CD14-positive monocyte (primary cell): ENCODE measurements around the gene ZGLP1. TPM values are rescaled to one million over a fixed set of nuclear protein-coding genes. Genes with fewer than 3 reads are reported as not detected.

Experiments
- DNase-seq, 3 donors: peaks; one replicate each; pipeline ENCODE4 v3.0.0-alpha.2; 2011 to 2022
- H2AFZ ChIP-seq: 2 replicates; pipeline ENCODE4 v1.6.0; 2012; ENCODE audit warnings: mild to moderate bottlenecking, low read depth, low read length, inconsistent platforms; ENCODE audit not compliant: insufficient read depth, poor library complexity, severe bottlenecking
- H3K27ac ChIP-seq, 2 donors: 1 replicate in 1 of 2; 2 replicates in 1 of 2; pipeline ENCODE4 v1.5.1; 2012 to 2013; ENCODE audit warnings: low read length in 2 of 2, control low read depth in 1 of 2, inconsistent platforms in 1 of 2, low read depth in 1 of 2, mild to moderate bottlenecking in 1 of 2
- H3K27me3 ChIP-seq, 2 donors: one replicate each; pipeline versions ENCODE4 v1.6.0 to v1.6.1; 2011 to 2013; ENCODE audit warnings: low read length in 2 of 2; ENCODE audit not compliant: control insufficient read depth in 2 of 2, insufficient read depth in 2 of 2
- H3K36me3 ChIP-seq, 2 donors: replicated peaks in 1 of 2; 1 replicate in 1 of 2; 2 replicates in 1 of 2; pipeline versions ENCODE4 v1.5.1 to v1.6.1; 2012 to 2013; ENCODE audit warnings: low read length in 2 of 2, control low read depth in 1 of 2, inconsistent platforms in 1 of 2, mild to moderate bottlenecking in 1 of 2; ENCODE audit not compliant: insufficient read depth in 2 of 2, control insufficient read depth in 1 of 2
- H3K4me1 ChIP-seq, 2 donors: 1 replicate in 1 of 2; 2 replicates in 1 of 2; pipeline versions ENCODE4 v1.5.1 to v1.6.1; 2012 to 2013; ENCODE audit warnings: low read length in 2 of 2, control low read depth in 1 of 2, inconsistent platforms in 1 of 2, mild to moderate bottlenecking in 1 of 2, moderate library complexity in 1 of 2; ENCODE audit not compliant: insufficient read depth in 2 of 2, control insufficient read depth in 1 of 2
- H3K4me2 ChIP-seq: replicated peaks from 2 replicates; pipeline ENCODE3; 2012; ENCODE audit warnings: low read length, moderate library complexity, mild to moderate bottlenecking; ENCODE audit not compliant: poor library complexity, severe bottlenecking; ENCODE audit errors: extremely low read depth
- H3K4me3 ChIP-seq, 3 experiments: fragments of 200-600 bp in 1 of 3; sonication (generic) in 1 of 3; replicated peaks in 1 of 3; 1 replicate in 2 of 3; 2 replicates in 1 of 3; pipeline ENCODE4 v1.5.1; 2011 to 2013; ENCODE audit warnings: low read length in 3 of 3, mild to moderate bottlenecking in 3 of 3, control low read depth in 2 of 3, low read depth in 2 of 3, inconsistent platforms in 1 of 3, moderate library complexity in 1 of 3
- H3K79me2 ChIP-seq: 2 replicates; pipeline ENCODE4 v1.6.0; 2012; ENCODE audit warnings: mild to moderate bottlenecking, control low read depth, inconsistent platforms, low read length, moderate library complexity; ENCODE audit not compliant: insufficient read depth
- H3K9ac ChIP-seq: 2 replicates; pipeline ENCODE4 v1.6.0; 2017; ENCODE audit warnings: low read length, mild to moderate bottlenecking; ENCODE audit not compliant: insufficient read depth, poor library complexity, severe bottlenecking
- H3K9me3 ChIP-seq, 2 donors: replicated peaks in 1 of 2; 1 replicate in 1 of 2; 2 replicates in 1 of 2; pipeline versions ENCODE4 v1.5.1 to v1.6.1; 2012 to 2013; ENCODE audit warnings: low read length in 2 of 2, control low read depth in 1 of 2; ENCODE audit not compliant: control insufficient read depth in 1 of 2, insufficient read depth in 1 of 2
- H4K20me1 ChIP-seq: 2 replicates; pipeline ENCODE4 v1.6.0; 2012; ENCODE audit warnings: mild to moderate bottlenecking, low read length, control low read depth, moderate library complexity; ENCODE audit not compliant: insufficient read depth
- H3K27ac Mint-ChIP-seq, 7 donors: one replicate each; pipeline ENCODE4 v1.8.0; 2020; ENCODE audit warnings: mild to moderate bottlenecking in 7 of 7, mixed read lengths in 7 of 7, moderate library complexity in 6 of 7, inconsistent platforms in 2 of 7
- H3K27me3 Mint-ChIP-seq, 3 donors: one replicate each; pipeline ENCODE4 v1.8.0; 2021 to 2022; ENCODE audit warnings: low read depth in 3 of 3, mild to moderate bottlenecking in 3 of 3, mixed read lengths in 3 of 3, moderate library complexity in 3 of 3, inconsistent platforms in 1 of 3
- H3K36me3 Mint-ChIP-seq, 2 donors: one replicate each; pipeline ENCODE4 v1.8.0; 2020; ENCODE audit warnings: mixed read lengths in 2 of 2, inconsistent platforms in 1 of 2, mild to moderate bottlenecking in 1 of 2
- H3K4me1 Mint-ChIP-seq: one replicate; pipeline ENCODE4 v1.8.0; 2020; ENCODE audit warnings: mild to moderate bottlenecking, mixed read lengths
- H3K4me3 Mint-ChIP-seq, 2 donors: one replicate each; pipeline ENCODE4 v1.8.0; 2020; ENCODE audit warnings: mild to moderate bottlenecking in 2 of 2, mixed read lengths in 2 of 2, moderate library complexity in 1 of 2
- H3K9me3 Mint-ChIP-seq, 7 donors: one replicate each; pipeline ENCODE4 v1.8.0; 2020 to 2022; ENCODE audit warnings: mixed read lengths in 7 of 7, mild to moderate bottlenecking in 6 of 7, moderate library complexity in 6 of 7, inconsistent platforms in 2 of 7
- WGBS: methylation state at CpG from one replicate; pipeline ENCODE4 v1.1.5; 2013; ENCODE audit warnings: missing lambda C conversion rate; ENCODE audit not compliant: insufficient coverage; 5-methylcytosine and 5-hydroxymethylcytosine counted together
- intact Hi-C, 2 donors: fragments of 100-400 bp; cut with micrococcal nuclease; formaldehyde crosslinking; loops; one replicate each; pipeline versions ENCODE4 v1.15.0 to v1.15.1; 2023
- polyA plus RNA-seq, 3 donors: library from polyadenylated mRNA; depleted of rRNA in 1 of 3; unstranded in 2 of 3; stranded (reverse) in 1 of 3; fragments of 300-500 nt in 2 of 3; fragments of >200 nt in 1 of 3; fragmentation: Illumina TruSeq in 2 of 3; gene quantifications; 1 replicate in 2 of 3; 2 replicates in 1 of 3; pipeline ENCODE4 v1.2.3, GENCODE V29; 2012 to 2021
- TF ChIP-seq, protein P1 (sequence below): fragments of 200-600 bp; IDR thresholded peaks from one replicate; pipeline ENCODE4 v1.8.0; 2022; ENCODE audit warnings: antibody characterized with exemption, mild to moderate bottlenecking

Gene ZGLP1
- polyA plus RNA-seq, 3 donors: 3.5 to 11.7 (median 9.4) TPM

DNA sequence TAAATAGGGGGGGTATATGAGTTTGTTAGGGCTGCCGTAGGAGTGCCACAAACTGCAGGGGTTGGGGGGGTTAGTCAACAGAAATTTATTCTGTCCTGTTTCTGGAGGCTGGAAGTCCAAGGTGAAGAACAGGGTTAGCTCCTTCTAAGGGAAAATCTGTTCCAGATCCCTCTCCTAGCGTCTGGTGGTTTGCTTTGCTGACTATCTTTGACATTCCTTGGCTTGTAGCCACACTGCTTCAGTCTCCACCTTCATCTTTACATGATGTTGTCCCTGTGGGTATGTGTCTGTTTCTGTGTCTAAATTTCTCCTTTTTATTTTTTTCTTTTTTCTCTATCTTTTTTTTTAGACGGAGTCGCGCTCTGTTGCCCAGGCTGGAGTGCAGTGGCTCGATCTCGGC, 46.8 kb downstream of the ZGLP1 start:
- no peak overlapping the region for H3K27ac ChIP-seq
- no peak overlapping the region for H2AFZ ChIP-seq
- no peak for DNase-seq
- peaks cover 11 to 19% of the 10 kb centered on the region in 2 donors for H3K36me3 Mint-ChIP-seq
- peaks cover 0 to 3% (median 0%) of the 10 kb centered on the region in 7 donors for H3K9me3 Mint-ChIP-seq
- no peak overlapping the region for H3K4me3 Mint-ChIP-seq
- H3K4me3 ChIP-seq: no peak overlapping the region
- H3K4me1 ChIP-seq: peaks cover under 1% of the 10 kb centered on the region in 2 donors
- no peak overlapping the region for H3K9ac ChIP-seq
- intact Hi-C loops: no loop called here
- H3K4me2 ChIP-seq: no peak overlapping the region
- H3K27me3 ChIP-seq: no peaks in the 10 kb centered on the region
- peaks cover 2% of the 10 kb centered on the region for H3K4me1 Mint-ChIP-seq
- H3K36me3 ChIP-seq: peaks cover 13 to 18% of the 10 kb centered on the region in 2 donors
- H3K27me3 Mint-ChIP-seq: peaks cover 1 to 8% (median 2%) of the 10 kb centered on the region in 3 donors
- TF ChIP-seq, protein P1, sequence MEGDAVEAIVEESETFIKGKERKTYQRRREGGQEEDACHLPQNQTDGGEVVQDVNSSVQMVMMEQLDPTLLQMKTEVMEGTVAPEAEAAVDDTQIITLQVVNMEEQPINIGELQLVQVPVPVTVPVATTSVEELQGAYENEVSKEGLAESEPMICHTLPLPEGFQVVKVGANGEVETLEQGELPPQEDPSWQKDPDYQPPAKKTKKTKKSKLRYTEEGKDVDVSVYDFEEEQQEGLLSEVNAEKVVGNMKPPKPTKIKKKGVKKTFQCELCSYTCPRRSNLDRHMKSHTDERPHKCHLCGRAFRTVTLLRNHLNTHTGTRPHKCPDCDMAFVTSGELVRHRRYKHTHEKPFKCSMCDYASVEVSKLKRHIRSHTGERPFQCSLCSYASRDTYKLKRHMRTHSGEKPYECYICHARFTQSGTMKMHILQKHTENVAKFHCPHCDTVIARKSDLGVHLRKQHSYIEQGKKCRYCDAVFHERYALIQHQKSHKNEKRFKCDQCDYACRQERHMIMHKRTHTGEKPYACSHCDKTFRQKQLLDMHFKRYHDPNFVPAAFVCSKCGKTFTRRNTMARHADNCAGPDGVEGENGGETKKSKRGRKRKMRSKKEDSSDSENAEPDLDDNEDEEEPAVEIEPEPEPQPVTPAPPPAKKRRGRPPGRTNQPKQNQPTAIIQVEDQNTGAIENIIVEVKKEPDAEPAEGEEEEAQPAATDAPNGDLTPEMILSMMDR: no peak
- H3K27ac Mint-ChIP-seq: no peak overlapping the region
- H4K20me1 ChIP-seq: peaks cover 14% of the 10 kb centered on the region
- 100% methylated on average over 1 of the region's 7 CpGs for WGBS
- no peaks in the 10 kb centered on the region for H3K79me2 ChIP-seq
- no peaks in the 10 kb centered on the region for H3K9me3 ChIP-seq

DNA sequence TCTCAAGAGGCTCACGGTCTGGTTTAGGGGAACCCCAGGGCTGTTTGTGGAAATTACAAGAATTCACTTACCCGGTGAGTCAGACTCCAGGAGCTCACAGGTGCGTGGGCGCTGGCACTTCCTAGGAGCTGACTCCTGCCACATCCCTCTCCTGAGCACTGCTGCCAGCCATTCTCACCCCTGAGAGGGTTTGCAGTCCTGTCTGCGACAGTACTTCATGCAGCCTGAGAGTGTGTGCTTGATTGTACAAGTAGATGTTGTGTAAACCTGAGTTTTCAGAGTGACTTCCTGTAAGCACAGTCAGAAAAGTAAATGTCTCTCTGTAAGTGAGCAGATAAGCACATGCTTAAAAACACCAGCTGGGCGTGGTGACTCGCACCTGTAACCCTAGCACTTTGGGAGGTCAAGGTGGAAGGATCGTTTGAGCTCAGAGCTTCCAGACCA, 49.5 kb downstream of the ZGLP1 start:
- Histone ChIP-seq H3K27ac (no peak overlapping the region), H3K9ac (no peak overlapping the region), H4K20me1 (peaks cover 14% of the 10 kb centered on the region), H3K36me3 (peaks cover 36 to 39% of the 10 kb centered on the region in 2 donors), H3K79me2 (no peaks in the 10 kb centered on the region), H3K4me2 (no peak overlapping the region), H3K27me3 (no peaks in the 10 kb centered on the region), H3K4me1 (no peaks in the 10 kb centered on the region), H2AFZ (no peak overlapping the region), H3K9me3 (no peaks in the 10 kb centered on the region), H3K4me3 (no peak overlapping the region)
- Mint-ChIP-seq H3K36me3 (peaks cover 29 to 42% of the 10 kb centered on the region in 2 donors), H3K9me3 (peaks cover 0 to 3% (median 0%) of the 10 kb centered on the region in 7 donors), H3K27ac (peak overlapping the region in 1 of 7 donors; percentile 25), H3K4me1 (peaks cover 1% of the 10 kb centered on the region), H3K4me3 (no peak overlapping the region), H3K27me3 (peaks cover 0 to 8% (median 1%) of the 10 kb centered on the region in 3 donors)
- WGBS: 94% methylated on average over 2 of the region's 8 CpGs
- no peak for DNase-seq
- TF ChIP-seq, protein P1: no peak
- intact Hi-C loops: no loop called here
